ENCODE results near the gene GPRC5C.
A peak's percentile ranks its signal among the peaks of the same experiment; 100 is the strongest.

Gene GPRC5C

GRCh38 chr17:74457146-74457819 lies 25.4 kb downstream of the GPRC5C start (continued):
- TF ChIP-seq KLF10 (tag by site-specific recombination; IDR thresholded peaks at IDR 0.05) (no peak), ZBTB17 (tag by site-specific recombination; IDR thresholded peaks at IDR 0.05) (peak; percentile 56), ZBTB10 (tag by site-specific recombination; IDR thresholded peaks at IDR 0.05) (no peak), ZNF433 (tag by site-specific recombination; IDR thresholded peaks at IDR 0.05; ENCODE audit: low read depth) (no peak), ZBTB7A (tag by site-specific recombination; IDR thresholded peaks at IDR 0.05; ENCODE audit: low read depth) (no peak), AEBP2 (tag by site-specific recombination; IDR thresholded peaks at IDR 0.05; ENCODE audit: borderline replicate concordance) (no peak), ATF2 (tag by site-specific recombination; IDR thresholded peaks at IDR 0.05; ENCODE audit: low read depth) (no peak), ZNF24 (tag by site-specific recombination; IDR thresholded peaks at IDR 0.05) (0 out of 2 replicates have a peak, but pooled peaks have one; percentile 41), ZNF830 (tag by site-specific recombination; IDR thresholded peaks at IDR 0.05; ENCODE audit: low read depth) (no peak), ZNF311 (tag by site-specific recombination; IDR thresholded peaks at IDR 0.05; ENCODE audit: borderline replicate concordance) (no peak), FEZF1 (tag by site-specific recombination; IDR thresholded peaks at IDR 0.05) (no peak), SCRT2 (tag by site-specific recombination; IDR thresholded peaks at IDR 0.05) (peak; percentile 54; the same call in 1 of the 2 replicates), ZNF785 (tag by site-specific recombination; IDR thresholded peaks at IDR 0.05) (no peak), ZNF529 (tag by site-specific recombination; IDR thresholded peaks at IDR 0.05; ENCODE audit: insufficient replicate concordance) (no peak), SP7 (tag by site-specific recombination; IDR thresholded peaks at IDR 0.05) (peak; percentile 18; the same call in 1 of the 2 replicates), YY1 (tag by site-specific recombination; IDR thresholded peaks at IDR 0.05) (peak; percentile 81; the same call in 1 of the 2 replicates), ZNF639 (tag by site-specific recombination; IDR thresholded peaks at IDR 0.05) (no peak), ZNF777 (tag by site-specific recombination; IDR thresholded peaks at IDR 0.05; ENCODE audit: borderline replicate concordance) (no peak), GLIS2 (tag by site-specific recombination; IDR thresholded peaks at IDR 0.05) (peak; percentile 47; the same call in 1 of the 2 replicates), ZNF10 (tag by site-specific recombination; IDR thresholded peaks at IDR 0.05) (no peak; the same call in 1 of the 2 replicates), ZNF600 (tag by site-specific recombination; IDR thresholded peaks at IDR 0.05) (no peak), SP3 (tag by site-specific recombination; IDR thresholded peaks at IDR 0.05) (peak; percentile 26; the same call in 1 of the 2 replicates), ZNF37A (tag by site-specific recombination; IDR thresholded peaks at IDR 0.05) (no peak), ZNF548 (tag by site-specific recombination; IDR thresholded peaks at IDR 0.05) (no peak), ZNF549 (tag by site-specific recombination; IDR thresholded peaks at IDR 0.05) (no peak), BCL11A (tag by site-specific recombination; IDR thresholded peaks at IDR 0.05; ENCODE audit: low read depth) (no peak), ZNF426 (tag by site-specific recombination; IDR thresholded peaks at IDR 0.05) (no peak), ZNF324 (tag by site-specific recombination; IDR thresholded peaks at IDR 0.05) (peak; percentile 18; the same call in 1 of the 2 replicates), GLI4 (tag by site-specific recombination; IDR thresholded peaks at IDR 0.05) (no peak), ZNF398 (tag by site-specific recombination; IDR thresholded peaks at IDR 0.05) (no peak)
